GM21447 (cell line): Measurements from ENCODE around the gene CFAP20DC.
A peak's percentile ranks its signal among the peaks of the same experiment; 100 is the strongest.
"Not testable (repeated sequence)": the region's sequence is repeated elsewhere in the genome, so short reads cannot be mapped to it uniquely, and the experiment has no call there.

ENCODE experiments used
- ATAC-seq: cut with Tn5 transposase; IDR thresholded peaks from one replicate; pipeline ENCODE4 v1.9.1; 2021; ENCODE audit not compliant: unreplicated experiment

The CFAP20DC gene

DNA sequence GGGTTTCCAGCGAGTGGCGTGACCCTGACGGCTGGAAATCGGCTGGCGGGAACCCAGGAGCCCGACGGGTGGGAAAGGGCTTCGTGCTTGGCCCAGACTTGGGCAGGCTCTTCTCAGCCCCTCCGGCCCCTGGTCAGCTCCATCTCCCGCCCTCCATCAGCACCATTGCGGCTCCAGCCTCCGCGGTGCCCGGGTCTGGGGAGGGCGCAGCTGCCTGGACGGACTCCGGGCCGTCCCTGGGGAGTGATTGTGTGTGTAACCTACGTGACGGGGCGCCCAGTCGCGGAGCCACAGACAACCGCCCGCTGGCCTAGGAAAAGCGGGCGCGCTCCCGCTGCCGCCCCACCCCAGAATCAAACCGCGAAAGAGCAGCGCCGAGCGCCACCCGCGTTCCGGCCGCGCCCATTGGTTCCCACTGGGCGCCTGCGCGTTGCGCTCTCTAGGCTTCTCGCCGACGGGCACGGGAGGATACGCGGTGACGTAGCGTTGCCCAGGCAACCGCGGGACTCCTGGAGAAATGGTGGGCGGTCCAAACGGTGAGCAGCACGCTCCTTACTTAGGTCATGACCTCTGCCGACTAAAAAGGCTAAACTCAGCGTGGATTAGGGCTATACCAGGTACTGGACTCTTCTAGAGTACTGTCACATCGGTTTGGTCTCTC is at the start of gene CFAP20DC:
Gene CFAP20DC (minus strand): TSS at position 355 of the 661 bp plus-strand sequence. CDS start 394 bp downstream, outside the sequence.
- ATAC-seq = peak; percentile 99

DNA sequence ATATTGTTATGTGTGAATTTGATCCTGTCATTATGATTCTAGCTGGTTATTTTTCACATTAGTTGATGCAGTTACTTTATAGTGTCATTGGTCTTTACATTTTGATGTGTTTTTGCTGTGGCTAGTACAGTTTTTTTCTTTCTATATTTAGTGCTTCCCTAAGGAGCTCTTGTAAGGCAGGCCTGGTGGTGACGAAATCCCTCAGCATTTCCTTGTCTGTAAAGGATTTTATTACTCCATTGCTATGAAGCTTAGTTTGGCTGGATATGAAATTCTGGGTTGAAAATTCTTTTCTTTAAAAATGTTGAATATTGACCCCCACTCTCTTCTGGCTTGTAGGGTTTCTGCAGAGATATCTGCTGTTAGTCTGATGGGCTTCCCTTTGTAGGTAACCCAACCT is 48.7 kb upstream of the CFAP20DC start:
- ATAC-seq = not testable (repeated sequence)

DNA sequence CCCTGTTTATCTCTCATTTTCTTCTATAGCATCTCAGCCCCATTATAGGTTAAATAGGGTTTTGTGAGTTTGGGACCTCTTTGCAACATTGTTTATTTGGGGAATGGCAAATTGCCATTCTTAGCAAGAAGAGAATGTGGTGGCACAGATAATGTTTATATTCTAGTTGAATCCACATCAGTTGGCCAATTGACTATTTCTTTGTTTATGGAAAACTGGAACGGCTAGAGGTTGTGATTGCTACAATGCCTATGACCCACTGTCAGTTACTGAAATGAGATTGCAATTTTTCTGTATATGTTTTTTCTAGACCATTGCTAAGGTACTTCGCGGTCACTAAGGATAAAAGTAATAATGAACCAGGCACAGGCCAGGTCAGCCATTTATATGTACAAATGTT is 44.6 kb upstream of the CFAP20DC start:
- no peak for ATAC-seq

DNA sequence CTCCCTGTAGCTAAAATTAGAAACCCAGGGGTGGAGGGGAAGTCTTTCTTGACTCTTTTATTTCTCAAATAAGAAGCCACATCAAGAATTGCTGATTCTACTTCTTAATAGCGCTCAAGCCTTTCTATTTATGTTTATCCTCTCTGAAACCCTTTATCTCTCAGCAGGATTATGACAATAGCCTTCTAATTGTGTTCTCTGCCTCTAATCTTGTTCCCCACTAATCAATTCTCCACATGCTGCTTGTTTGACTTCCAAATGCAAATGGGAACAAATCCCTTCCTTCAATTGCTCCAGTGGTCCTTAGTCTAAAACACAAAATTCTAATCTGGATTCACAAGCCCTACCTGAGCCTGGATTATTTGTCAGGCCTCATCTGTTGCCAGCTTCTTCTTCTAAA is 43.7 kb upstream of the CFAP20DC start:
- ATAC-seq = no peak

DNA sequence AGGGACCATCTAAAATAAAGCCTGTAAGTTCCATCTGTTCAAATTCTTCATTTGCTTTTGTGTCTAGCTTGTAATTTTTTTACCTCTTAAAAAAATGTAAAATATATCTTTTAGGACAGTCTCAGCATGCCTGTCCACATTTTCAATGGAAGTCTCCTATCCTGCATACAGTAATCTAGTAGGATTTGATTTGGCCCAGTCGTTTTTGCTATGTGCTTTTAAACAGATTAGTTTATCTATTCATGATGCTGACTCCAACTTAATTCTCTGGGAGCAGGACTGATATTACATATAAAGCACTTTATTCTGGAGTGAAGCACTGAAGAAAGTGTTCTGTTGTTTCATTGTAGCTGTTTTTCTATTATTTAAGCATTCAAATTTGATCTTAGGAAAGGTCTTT is 38.9 kb upstream of the CFAP20DC start:
- ATAC-seq = no peak

DNA sequence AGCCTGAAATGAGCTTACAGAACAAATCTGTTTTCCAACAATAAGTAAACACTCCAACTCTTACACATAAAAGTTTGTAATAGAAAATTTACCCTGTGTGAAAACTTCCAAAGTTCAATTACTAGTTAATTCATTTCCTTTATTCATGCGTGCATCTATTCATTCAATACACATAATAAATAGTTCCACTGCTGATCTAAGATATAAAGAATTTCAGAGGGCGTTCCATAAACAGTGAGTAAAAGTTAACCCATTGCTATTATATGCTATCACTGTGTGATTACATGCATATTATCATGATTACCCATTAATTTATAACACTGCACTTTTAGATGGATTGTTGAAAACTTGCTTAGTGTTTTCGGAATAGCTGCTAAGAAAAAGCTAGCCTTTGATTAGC is 36.2 kb upstream of the CFAP20DC start:
- no peak for ATAC-seq

DNA sequence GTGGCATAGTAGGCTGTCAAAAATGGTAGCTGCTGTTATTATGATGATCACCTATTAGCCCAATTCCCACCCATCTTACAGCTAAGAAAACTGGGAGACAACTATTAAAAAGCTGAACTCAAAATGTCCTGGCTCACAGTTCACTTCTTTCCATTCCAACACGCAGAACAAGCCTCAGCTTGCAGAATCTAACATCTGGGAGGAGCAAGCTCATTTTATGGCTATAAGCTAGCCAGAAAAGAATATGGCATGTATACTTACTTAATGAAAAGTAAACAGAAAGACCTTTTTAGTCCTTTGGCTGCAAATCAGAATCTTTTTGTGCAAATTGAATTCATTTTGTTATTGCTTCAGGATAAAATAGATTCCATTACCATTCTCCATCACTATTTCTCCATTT is 34.8 kb upstream of the CFAP20DC start:
- ATAC-seq = no peak

DNA sequence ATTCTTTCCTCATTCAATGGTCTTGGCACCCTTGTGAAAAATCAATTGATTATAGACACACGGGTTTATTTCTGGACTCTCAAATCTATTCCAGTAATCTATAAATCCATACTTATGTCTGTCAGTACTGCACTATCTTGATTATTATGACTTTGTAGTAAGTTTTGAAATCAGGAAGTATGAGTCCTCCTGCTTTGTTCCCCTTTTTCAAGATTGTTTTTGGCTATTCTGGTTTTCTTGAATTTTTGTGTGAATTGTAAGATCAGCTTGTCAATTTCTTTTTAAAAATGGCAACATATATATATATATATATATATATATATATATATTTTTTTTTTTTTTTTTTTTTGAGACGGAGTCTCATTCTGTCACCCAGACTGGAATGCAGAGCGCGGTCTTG is 32.3 kb upstream of the CFAP20DC start:
- ATAC-seq = no peak

DNA sequence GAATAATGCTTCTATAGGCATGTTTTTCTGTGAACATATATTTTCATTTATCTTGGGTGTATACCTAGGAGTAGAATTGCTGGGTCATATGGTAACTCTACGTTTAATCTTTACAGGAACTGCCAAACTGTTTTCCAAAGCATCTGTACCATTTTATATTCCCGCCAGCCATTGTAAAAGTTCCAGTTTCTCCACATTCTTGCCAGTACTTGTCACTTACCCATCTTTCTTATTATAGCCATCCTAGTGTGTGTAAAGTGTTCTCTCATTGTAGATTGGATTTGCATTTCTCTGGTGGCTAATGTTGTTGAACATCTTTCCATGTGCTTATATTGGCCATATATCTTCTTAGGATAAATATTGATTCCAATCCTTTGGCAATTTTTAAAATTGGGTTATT is 31.2 kb upstream of the CFAP20DC start:
- ATAC-seq = no peak

DNA sequence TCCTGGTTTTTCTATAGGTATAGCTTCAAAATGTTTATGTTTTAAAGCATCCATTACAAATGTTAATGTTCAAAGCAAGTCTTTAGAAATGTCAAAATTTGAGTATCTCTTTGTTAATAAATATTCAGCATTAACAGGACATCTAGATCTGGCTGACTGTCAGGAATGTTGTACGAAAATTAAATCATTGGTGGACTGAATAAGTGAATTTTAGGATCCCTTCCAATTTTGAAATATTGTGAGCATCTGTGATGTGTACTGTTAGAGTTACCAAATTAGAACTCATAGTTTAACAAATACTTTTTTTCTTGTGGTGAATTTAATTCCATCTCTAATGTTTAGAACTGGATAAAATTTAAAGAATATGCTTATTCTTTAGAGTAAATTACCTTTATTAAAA is 30.1 kb upstream of the CFAP20DC start:
- no peak for ATAC-seq

DNA sequence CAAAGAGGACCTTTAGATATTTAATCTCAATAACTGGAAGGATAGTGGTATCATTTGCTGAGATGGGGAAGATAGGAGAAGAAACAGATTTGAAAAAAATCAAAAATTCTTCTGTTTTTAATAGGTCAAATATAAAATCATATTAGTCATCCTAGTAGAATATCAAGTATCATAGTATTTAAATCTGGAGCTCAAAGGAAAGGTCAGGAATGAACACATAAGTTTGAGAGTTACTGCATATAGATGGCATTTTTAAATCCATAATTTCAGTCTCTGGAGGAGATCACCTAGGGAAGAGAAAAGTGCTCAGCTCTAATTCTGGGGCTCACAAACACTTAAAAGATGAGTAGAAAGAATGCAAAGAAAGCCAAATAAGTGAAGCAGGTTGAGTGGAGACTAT is 24.9 kb upstream of the CFAP20DC start:
- ATAC-seq = no peak

DNA sequence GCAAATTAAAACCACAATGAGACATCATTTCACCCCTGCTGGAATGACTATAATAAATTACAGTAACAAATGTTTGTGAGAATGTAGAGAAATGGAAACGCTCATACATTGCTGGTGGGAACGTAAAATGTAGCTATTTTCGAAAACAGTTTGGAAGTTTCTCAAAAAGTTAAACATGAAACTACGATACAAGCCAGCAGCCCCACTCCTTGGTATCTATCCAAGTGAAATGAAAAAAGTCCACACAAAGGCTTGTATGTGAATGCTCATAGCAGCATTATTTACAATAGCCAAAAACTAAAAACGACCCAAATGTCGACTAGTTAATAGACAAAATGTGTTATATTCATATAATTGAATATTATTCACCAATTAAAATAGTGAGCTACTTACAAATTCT is 22.9 kb upstream of the CFAP20DC start:
- no peak for ATAC-seq

DNA sequence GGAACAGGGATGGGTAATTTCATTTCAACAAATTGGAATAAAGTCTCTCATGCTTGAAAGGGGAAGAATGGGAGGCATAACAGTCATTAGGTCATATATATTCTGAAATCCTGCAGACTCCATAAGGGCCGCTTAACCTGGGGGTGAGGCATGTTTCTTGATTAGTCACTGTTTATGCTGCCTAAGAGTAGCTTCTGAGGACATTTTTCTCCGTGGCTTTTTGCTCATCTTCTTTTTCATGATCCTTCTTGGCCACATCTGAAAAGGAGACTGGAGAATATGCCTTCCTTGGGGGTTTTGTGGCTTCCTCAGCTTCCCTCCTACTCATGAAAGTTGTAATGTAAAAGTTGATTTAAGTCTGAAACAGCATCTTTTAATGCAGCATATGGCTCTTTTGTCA is 20.0 kb upstream of the CFAP20DC start:
- no peak for ATAC-seq

DNA sequence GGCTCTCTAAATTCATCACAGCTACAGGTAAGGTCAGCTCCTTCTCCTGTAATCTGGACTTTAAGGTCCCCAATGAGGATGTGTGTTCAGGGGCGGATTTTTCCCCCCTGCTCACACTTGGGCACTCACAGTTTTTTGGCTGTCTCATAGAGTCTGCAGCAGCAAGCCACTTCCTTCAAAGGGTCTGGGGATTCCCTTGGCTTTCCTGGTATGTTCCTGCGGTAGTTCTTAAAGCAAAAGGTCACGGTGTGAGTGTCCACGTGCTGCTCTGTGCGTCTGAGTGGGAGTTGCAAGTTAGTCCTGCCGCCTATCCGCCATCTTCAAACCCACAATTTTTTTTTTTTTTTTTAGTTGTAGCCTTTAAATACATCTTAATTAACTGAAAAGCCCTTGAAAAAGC is 15.4 kb upstream of the CFAP20DC start:
- ATAC-seq = no peak

DNA sequence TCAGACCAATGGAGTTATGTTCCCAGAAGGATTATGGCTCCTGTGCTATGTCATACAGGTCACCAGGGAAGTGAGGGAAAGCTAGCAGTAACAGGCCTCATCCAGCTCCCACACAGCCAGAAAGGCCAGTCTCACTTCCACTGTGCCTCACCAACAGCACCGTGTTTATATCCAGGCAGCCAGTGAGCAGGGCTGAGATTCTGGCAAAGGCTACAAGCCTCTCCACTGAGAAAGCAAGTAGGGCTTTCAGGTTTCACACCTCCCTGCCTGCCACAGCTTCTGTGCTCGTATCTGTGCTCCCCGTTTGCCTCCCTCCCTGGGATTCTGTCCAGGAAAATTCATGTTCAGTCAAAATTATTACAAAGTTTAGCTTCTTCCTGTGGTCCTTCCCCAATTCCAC is 14.9 kb upstream of the CFAP20DC start:
- no peak for ATAC-seq

DNA sequence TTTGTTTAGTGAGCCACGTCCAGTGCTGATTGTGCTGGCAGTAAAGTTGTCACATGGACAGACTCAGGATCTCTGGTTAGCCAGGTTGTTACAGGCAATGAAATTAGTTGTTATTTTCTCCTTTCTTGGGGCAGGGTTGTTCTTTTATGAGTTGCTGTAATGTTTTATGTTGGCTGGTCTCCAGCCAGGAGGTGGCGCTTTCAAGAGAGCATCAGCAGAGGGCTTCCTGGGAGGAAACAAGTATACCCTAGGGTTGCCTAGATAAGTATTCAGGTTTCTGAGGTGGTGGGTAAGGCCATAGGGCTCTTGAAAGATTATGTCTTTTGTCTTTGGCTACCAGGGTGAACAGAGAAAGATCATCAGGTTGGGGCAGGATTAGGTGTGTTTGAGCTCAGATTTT is 14.5 kb upstream of the CFAP20DC start:
- no peak for ATAC-seq

DNA sequence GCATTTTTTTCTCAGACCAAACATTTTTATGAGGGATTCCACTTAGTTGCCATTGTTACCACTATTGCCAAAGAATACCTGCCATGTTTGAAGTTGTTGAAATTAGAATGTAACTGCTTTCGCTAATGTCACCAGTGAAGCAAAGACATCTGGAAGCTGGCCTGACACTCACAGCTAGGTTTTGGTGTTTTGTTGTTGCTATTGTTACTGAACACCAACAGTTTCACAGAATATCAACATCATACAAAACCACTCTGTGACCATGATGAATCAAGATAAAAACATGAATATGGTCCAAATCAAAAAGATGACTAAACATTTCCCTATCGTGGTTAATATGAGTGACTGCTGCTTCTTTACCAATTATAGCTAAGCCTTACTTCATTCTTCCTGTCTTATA is 6.9 kb upstream of the CFAP20DC start:
- ATAC-seq = no peak

DNA sequence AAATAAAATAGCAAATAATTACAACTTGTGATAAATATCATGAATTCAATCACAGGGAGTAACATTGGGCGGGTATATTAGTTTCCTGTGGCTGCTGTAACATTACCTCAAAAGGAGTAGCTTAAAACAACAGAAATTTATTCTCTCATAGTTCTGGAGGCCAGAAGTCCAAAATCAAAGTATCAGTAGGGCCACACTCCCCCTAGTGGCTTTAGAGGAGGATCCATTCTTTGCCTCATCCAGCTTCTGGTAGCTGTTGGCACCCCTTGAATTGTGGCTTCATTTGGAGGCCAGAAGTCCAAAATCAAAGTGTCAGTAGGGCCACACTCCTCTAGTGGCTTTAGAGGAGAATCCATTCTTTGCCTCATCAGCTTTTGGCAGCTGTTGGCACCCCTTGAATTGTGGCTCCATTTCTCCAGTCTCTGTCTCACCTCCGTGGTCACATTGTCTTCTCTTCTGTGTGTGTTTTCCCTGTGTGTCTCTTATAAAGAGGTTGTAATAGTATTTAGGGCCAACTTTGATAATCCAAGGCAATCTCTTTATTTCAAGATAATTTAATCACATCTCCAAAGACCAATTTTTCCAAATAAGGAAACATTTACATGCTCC is 3.1 kb upstream of the CFAP20DC start:
- ATAC-seq = no peak

DNA sequence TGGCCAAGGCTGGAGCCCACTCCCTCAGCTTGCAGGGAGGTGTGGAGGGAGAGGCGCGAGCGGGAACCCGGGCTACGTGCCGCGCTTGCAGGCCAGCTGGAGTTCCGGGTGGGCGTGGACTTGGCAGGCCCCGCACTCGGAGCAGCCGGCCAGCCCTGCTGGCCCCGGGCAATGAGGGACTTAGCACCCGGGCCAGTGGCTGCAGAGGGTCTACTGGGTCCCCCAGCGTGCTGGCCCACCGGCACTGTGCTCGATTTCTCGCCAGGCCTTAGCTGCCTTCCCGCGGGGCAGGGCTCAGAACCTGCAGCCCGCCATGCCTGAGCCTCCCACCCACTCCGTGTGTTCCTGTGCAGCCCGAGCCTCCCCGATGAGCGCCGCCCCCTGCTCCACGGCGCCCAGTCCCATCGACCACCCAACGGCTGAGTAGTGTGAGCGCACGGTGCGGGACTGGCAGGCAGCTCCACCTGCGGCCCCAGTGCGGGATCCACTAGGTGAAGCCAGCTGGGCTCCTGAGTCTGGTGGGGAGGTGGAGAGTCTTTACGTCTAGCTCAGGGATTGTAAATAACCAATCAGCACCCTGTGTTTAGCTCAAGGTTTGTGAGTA is 1.1 kb upstream of the CFAP20DC start:
- not testable (repeated sequence) for ATAC-seq

DNA sequence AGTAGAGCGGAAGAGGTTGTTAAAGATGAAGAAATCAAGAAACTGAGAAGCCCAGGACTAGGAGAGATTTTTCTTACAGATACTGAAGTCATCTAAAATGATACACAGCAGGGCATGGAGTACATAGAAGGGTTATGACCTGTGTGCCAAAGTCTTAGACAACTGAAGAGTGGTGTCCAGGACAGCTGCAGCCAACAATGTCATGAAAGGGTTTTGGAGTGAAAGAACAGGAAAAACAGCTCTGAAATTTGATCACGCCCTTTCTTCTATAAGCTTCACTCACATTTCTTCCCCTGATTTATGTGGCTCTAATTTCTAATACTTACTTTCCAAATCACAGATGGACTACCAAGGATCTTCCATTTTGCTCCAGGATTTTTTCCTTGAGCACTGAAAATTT is 3.0 kb downstream of the CFAP20DC start:
- ATAC-seq = no peak

DNA sequence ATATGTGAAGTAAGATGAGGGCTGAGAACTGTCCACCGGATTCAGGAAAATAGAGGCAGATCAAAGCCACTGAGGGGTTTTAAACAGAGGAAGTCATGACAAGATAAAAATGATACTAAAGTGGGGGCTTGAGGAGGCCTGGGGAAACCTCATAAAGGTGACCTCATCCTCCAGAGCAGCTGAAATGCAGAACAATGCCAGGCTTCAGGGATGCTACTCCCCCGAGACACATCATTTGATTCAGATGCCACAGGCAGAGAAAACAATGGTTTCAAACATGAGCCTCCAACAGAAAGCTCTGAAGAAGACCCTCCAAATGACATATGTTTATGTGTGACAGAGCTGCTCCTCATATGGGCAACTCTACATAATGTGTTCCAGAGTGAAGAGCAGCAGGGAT is 6.4 kb downstream of the CFAP20DC start:
- no peak for ATAC-seq

DNA sequence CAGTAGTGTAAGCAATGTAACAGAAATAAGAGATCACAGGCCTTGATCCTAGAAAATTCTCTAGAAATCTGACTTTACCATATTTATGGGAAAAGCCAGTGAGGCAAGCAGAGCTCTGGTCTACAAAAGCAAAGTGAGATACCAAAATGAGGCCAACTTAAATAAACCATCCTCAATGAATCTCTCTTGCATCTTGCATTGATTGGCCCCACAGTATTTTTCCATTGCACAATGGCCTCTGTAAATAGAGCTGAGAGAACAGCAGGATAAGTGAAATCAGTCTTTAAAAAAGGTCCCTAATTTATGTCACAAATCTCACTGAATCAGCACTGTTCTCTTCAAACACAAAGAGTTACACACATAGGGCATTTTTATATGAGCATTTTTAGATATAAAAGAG is 8.9 kb downstream of the CFAP20DC start:
- ATAC-seq = no peak

DNA sequence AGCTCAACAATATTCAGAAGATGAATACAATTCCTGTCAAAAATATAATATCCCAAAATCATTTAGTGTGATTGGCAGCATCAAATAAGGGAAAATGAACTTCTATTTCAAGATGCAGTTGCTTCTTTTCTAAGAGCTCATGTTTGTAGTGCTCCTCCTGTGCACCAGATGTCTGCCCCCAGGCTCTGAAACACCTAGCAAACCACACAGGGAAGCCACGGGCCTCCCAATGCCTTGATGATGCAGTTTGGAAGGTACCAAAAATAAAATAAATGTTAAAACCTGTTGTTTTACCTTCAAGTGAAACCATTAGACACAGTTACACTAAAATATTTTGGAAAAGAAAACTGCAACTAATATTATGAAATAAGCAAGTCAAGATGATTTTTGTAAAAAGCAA is 22.2 kb downstream of the CFAP20DC start:
- ATAC-seq = no peak
